GM18520 (cell line): ENCODE measurements around the gene RAB8B.

Experiments
- ATAC-seq: cut with Tn5 transposase; IDR thresholded peaks from one replicate; pipeline ENCODE4 v1.9.1; 2021; ENCODE audit not compliant: unreplicated experiment

Gene RAB8B

GRCh38 chr15:63260791-63261190, 71.4 kb downstream of the RAB8B start:
- ATAC-seq: no peak

DNA sequence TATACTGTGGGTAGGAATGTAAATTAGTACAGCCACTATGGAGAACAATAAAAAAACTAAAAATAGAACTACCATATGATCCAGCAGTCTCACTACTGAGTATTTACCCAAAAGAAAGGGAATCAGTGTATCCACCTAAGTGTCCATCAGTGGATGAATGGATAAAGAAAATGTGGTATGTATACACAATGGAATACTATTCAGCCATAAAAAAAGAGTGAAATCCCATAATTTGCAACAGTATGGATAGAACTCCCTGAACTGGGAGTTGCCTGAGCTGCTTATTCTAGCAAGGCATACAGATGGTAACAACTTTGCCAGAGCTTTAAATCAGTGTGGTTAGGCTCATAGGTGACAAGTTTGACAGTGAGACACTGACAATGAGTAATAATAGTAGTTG, 71.9 kb downstream of the RAB8B start:
- no peak for ATAC-seq

GRCh38 chr15:63263519-63263918, 74.1 kb downstream of the RAB8B start:
- no peak for ATAC-seq

GRCh38 chr15:63264688-63265293, 75.4 kb downstream of the RAB8B start:
- ATAC-seq: no peak

GRCh38 chr15:63274427-63274826, 85.0 kb downstream of the RAB8B start:
- no peak for ATAC-seq

GRCh38 chr15:63276342-63277037, 87.1 kb downstream of the RAB8B start:
- no peak for ATAC-seq

DNA sequence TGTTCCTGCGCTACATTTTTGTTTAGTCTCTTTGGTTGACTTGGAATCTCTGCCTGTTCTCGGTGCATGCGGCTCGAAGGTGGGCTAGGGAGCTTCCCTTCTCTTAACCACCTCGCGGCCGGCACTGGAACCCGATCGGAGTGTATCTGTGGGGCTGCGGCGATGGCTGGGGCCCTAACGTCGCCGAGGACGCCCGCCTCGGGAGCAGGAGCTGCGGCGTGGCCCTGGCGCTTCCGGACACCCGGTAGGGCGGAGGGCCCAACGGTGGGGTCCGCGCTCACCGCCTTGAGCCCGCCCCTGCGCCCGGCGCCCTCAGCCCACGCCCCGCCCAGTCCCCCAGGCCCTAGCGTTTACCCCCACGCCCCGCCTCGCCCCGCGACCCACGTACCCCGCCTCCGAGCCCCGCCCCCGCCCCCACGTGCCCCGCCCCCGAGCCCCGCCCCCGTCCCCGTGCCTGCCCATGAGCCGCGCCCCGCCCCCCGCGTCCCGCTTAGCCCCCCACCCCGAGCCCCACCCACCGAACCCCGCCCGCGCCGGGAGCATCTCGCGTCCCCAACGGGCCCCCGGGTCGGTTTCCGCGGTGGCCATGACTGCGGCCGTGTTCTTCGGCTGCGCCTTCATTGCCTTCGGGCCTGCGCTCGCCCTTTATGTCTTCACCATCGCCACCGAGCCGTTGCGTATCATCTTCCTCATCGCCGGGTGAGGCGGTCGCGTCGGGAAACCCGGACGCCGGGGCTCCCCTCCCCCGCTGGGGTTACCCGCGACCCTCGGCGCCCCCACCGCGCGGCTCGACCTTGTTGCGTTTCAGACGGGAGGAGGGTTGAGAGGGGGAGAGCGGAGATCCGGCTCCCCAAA, 87.9 kb downstream of the RAB8B start, which contains the start of gene APH1B:
APH1B (plus strand) TSS at position 568 of the 855 bp plus-strand sequence; CDS start at position 587, 19 bp downstream.
- ATAC-seq: peak; percentile 45

- no peak for ATAC-seq
Observed at GRCh38 chr15:63277893-63278456, 88.6 kb downstream of the RAB8B start.

- no peak for ATAC-seq
Observed at GRCh38 chr15:63283126-63283525, 93.7 kb downstream of the RAB8B start.

GRCh38 chr15:63284335-63284734, 94.9 kb downstream of the RAB8B start:
- ATAC-seq: no peak

DNA sequence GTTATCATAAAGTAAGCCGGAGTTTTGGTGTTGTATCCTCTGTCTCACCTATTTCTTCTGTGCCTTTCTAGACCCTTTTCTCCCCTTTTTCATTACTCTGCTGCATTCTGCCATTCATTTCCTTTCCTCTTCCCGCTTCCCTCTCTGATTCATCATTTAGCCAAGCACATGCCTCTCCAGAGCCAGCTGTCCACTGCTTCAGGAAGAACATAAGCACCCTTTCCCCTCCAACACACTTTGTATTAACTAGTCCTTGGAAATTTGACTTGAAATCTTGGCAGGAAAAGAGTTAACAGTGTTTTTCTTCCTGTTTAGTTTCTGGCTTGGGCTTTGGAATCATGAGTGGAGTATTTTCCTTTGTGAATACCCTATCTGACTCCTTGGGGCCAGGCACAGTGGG, 97.7 kb downstream of the RAB8B start:
- ATAC-seq: no peak

GRCh38 chr15:63288342-63288741, 98.9 kb downstream of the RAB8B start:
- ATAC-seq: no peak

- no peak for ATAC-seq
Observed at GRCh38 chr15:63288778-63289378, 99.5 kb downstream of the RAB8B start.

DNA sequence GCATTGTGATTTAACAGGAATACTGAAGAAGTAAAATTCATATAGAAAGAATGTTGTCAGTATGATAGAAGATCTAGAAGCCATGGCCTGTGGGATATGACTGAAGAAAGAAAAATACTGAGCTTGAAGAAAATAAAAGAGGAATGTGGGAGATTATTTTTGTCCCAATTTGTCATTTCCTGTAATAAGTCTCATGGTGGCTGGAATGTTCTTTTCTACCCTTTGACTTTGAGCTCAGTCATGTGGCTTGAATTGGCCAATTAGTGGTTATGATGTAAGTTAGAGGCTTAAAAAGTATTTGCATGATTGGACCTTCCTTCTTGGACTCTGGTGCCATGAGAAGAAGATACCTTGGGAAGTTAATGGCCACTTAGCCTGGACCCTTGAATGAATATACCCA, 102.1 kb downstream of the RAB8B start:
- ATAC-seq: no peak

DNA sequence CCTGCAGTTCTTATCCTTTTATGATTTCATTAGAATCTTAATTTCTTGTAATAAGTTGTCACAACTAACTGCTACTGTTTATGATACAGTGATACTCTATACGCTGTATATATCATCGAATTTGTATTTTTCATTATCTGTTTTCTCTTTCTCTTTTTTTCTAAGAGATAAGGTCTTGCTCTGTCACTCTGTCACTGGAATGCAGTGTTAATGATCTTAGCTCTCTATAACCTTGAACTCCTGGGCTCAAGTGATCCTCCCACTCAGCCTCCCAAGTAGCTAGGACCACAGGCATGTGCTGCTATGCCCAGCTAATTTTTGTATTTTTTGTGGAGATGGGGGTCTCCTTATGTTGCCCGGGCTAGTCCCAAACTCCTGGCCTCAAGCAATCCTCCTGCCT, 102.8 kb downstream of the RAB8B start:
- no peak for ATAC-seq

GRCh38 chr15:63292771-63293170, 103.4 kb downstream of the RAB8B start:
- no peak for ATAC-seq

- ATAC-seq: no peak
Observed at GRCh38 chr15:63294359-63294758, 105.0 kb downstream of the RAB8B start.

- ATAC-seq: no peak
Observed at GRCh38 chr15:63295341-63295740, 105.9 kb downstream of the RAB8B start.

- ATAC-seq: no peak
Observed at GRCh38 chr15:63296195-63296594, 106.8 kb downstream of the RAB8B start.

- no peak for ATAC-seq
Observed at GRCh38 chr15:63299943-63300575, 110.7 kb downstream of the RAB8B start.

GRCh38 chr15:63301088-63301487, 111.7 kb downstream of the RAB8B start:
- no peak for ATAC-seq
